ENCODE data around the gene SLC45A2.

The SLC45A2 gene

DNA sequence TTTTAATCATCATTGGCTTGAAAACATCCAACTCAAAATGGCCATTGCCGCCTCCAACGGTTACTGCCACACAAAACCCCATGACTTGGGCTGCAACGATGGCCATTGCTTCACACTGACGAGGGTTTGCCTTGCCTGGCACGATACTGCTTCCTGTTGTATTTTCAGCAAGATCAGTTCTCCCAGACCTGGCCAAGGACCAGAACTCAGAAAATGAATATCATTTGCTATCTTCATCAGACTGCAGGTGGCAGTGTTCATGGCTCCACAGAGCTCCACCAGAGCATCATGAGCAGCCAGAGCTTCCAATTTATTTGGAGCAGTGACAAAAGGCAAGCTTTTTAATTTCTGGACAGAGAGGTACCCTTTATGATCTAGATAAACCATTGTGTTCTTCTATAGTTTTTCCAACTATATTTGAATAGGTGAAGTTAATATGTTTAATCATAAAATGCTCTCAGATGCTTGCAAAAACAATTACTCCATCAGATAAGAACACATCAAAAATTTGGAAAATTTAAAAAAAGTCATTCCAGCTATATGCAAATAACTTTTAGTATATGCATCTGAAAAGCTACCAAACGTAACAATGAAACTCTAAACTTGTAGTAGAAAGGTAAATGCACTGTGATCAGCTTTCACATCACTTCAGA, 13.0 kb upstream of the SLC45A2 start:
- Histone ChIP-seq H3K4me3 (ENCODE audit: low read length in 2 of 2) (no peak overlapping the region), H3K27ac (ENCODE audit: low read depth in 2 of 2, low read length in 2 of 2) (no peak overlapping the region), H3K9me3 (ENCODE audit: control insufficient read depth in 2 of 2, low read length in 2 of 2) (no peaks in the 10 kb centered on the region), H3K4me1 (ENCODE audit: control insufficient read depth in 2 of 2, insufficient read depth in 2 of 2, low read length in 2 of 2) (no peaks in the 10 kb centered on the region), H3K36me3 (ENCODE audit: control insufficient read depth in 2 of 2, insufficient read depth in 2 of 2, low read length in 2 of 2) (peaks cover 11 to 24% of the 10 kb centered on the region in 2 donors), H3K27me3 (ENCODE audit: control insufficient read depth in 2 of 2, insufficient read depth in 2 of 2, low read length in 2 of 2) (no peaks in the 10 kb centered on the region), H3K9ac (ENCODE audit: low read depth in 1 of 2, low read length in 2 of 2) (no peak overlapping the region)

DNA sequence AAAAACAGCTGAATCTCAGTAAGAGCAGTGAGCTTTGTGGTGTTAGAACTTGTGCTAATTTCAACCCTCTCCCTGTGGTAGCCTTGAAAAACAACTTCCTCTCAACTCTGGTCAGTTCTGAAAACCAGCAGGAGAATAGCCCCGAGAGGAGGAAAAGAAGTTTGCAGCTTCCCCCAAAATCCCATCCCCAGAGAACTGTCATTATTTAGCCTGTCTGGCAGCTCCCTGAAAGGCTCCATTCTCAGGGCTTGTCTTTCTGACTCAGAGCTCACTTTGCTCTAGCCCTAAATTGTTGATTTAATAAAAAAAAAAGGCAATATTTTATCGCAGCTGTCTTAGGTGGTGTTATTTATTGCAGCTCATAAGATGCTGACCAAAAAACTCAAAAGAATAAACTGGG, 11.4 kb upstream of the SLC45A2 start:
- Histone ChIP-seq H3K36me3 (ENCODE audit: control insufficient read depth in 2 of 2, insufficient read depth in 2 of 2, low read length in 2 of 2) (peaks cover 11 to 29% of the 10 kb centered on the region in 2 donors), H3K27me3 (ENCODE audit: control insufficient read depth in 2 of 2, insufficient read depth in 2 of 2, low read length in 2 of 2) (no peaks in the 10 kb centered on the region), H3K27ac (ENCODE audit: low read depth in 2 of 2, low read length in 2 of 2) (no peak overlapping the region), H3K4me1 (ENCODE audit: control insufficient read depth in 2 of 2, insufficient read depth in 2 of 2, low read length in 2 of 2) (no peaks in the 10 kb centered on the region), H3K9ac (ENCODE audit: low read depth in 1 of 2, low read length in 2 of 2) (no peak overlapping the region), H3K4me3 (ENCODE audit: low read length in 2 of 2) (no peak overlapping the region), H3K9me3 (ENCODE audit: control insufficient read depth in 2 of 2, low read length in 2 of 2) (no peaks in the 10 kb centered on the region)

DNA sequence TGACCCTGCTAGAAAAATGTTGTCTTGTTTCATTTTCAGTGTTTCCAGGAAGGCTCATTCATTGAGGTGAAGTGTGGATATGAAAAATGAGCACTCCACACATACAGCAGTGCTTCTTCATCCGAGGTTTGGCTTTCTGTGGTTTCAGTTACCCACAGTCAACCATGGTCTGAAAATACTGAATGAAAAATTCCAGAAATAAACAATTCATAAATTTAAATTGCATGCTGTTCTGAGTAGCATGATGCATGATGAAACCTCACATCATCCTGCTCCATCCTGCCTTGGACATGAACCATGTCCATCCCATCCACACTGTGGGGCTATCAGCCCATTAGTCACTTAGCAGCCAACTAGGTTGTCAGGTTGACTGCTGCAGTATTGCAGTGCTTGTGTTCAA, 10.4 kb upstream of the SLC45A2 start:
- H3K27me3 ChIP-seq (ENCODE audit: control insufficient read depth in 2 of 2, insufficient read depth in 2 of 2, low read length in 2 of 2), result no peaks in the 10 kb centered on the region
- peaks cover 11 to 30% of the 10 kb centered on the region in 2 donors for H3K36me3 ChIP-seq (ENCODE audit: control insufficient read depth in 2 of 2, insufficient read depth in 2 of 2, low read length in 2 of 2)
- H3K9ac ChIP-seq (ENCODE audit: low read depth in 1 of 2, low read length in 2 of 2), result no peak overlapping the region
- H3K27ac ChIP-seq (ENCODE audit: low read depth in 2 of 2, low read length in 2 of 2), result no peak overlapping the region
- H3K9me3 ChIP-seq (ENCODE audit: control insufficient read depth in 2 of 2, low read length in 2 of 2), result no peaks in the 10 kb centered on the region
- H3K4me3 ChIP-seq (ENCODE audit: low read length in 2 of 2), result no peak overlapping the region
- no peaks in the 10 kb centered on the region for H3K4me1 ChIP-seq (ENCODE audit: control insufficient read depth in 2 of 2, insufficient read depth in 2 of 2, low read length in 2 of 2)

DNA sequence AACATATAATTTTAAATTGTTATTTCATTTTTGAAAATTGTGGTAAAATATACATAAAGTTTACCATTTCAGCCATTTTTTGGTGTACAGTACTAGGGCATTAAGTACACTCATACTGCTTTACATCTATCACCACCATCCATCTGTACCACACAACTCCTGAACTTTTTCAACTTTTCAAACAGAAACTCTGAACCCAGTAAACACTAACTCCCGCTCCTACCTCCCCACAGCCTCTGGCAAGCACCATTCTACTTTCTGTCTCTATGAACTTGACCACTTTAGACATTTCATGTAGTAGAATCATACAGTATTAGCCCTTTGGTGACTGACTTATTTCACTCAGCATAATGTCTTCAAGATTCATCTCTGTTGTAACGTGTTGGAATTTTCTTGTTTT, 8.4 kb upstream of the SLC45A2 start:
- Histone ChIP-seq H3K4me1 (ENCODE audit: control insufficient read depth in 2 of 2, insufficient read depth in 2 of 2, low read length in 2 of 2) (no peaks in the 10 kb centered on the region), H3K9me3 (ENCODE audit: control insufficient read depth in 2 of 2, low read length in 2 of 2) (no peaks in the 10 kb centered on the region), H3K4me3 (ENCODE audit: low read length in 2 of 2) (no peak overlapping the region), H3K27ac (ENCODE audit: low read depth in 2 of 2, low read length in 2 of 2) (no peak overlapping the region), H3K36me3 (ENCODE audit: control insufficient read depth in 2 of 2, insufficient read depth in 2 of 2, low read length in 2 of 2) (peaks cover 20 to 37% of the 10 kb centered on the region in 2 donors), H3K9ac (ENCODE audit: low read depth in 1 of 2, low read length in 2 of 2) (no peak overlapping the region), H3K27me3 (ENCODE audit: control insufficient read depth in 2 of 2, insufficient read depth in 2 of 2, low read length in 2 of 2) (no peaks in the 10 kb centered on the region)

DNA sequence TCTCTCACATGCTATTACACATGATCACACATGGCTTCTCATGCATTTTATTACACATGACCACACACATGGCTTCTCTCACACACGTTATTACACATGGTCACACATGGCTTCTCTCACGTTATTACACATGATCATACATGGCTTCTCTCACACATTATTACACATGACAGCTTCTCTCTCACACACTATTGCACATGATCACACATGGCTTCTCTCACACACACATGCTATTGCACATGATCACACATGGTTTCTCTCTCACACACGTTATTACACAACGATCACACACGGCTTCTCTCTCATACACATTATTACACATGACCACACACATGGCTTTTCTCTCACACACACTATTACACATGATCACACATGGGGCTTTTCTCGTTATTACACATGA, 954 bp upstream of the SLC45A2 start:
- Histone ChIP-seq H3K9ac (ENCODE audit: low read depth in 1 of 2, low read length in 2 of 2) (no peak overlapping the region), H3K27me3 (ENCODE audit: control insufficient read depth in 2 of 2, insufficient read depth in 2 of 2, low read length in 2 of 2) (no peaks in the 10 kb centered on the region), H3K4me3 (ENCODE audit: low read length in 2 of 2) (no peak overlapping the region), H3K9me3 (ENCODE audit: control insufficient read depth in 2 of 2, low read length in 2 of 2) (no peaks in the 10 kb centered on the region), H3K36me3 (ENCODE audit: control insufficient read depth in 2 of 2, insufficient read depth in 2 of 2, low read length in 2 of 2) (peaks cover 23 to 26% of the 10 kb centered on the region in 2 donors), H3K4me1 (ENCODE audit: control insufficient read depth in 2 of 2, insufficient read depth in 2 of 2, low read length in 2 of 2) (no peaks in the 10 kb centered on the region), H3K27ac (ENCODE audit: low read depth in 2 of 2, low read length in 2 of 2) (no peak overlapping the region)

DNA sequence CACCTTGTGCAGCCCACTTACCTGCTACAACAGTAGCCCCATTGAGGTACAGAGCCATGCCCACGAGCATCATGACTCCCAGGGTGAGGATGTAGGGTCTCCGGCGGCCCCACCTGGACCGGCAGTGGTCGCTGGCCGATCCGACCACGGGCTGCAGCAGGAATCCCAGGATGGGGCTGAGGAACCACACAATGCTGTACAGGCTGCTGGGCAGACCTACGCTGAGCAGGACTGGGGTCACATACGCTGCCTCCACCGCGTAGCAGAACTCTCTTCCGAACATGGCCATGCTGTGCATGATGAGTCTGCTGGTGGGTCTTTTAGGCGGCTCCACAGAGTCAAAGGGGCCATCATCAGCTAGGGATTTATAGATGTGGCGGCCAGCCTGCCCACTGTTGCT, 315 bp downstream of the SLC45A2 start:
- peaks cover 20 to 22% of the 10 kb centered on the region in 2 donors for H3K36me3 ChIP-seq (ENCODE audit: control insufficient read depth in 2 of 2, insufficient read depth in 2 of 2, low read length in 2 of 2)
- H3K9ac ChIP-seq (ENCODE audit: low read depth in 1 of 2, low read length in 2 of 2), result no peak overlapping the region
- no peaks in the 10 kb centered on the region for H3K27me3 ChIP-seq (ENCODE audit: control insufficient read depth in 2 of 2, insufficient read depth in 2 of 2, low read length in 2 of 2)
- H3K27ac ChIP-seq (ENCODE audit: low read depth in 2 of 2, low read length in 2 of 2), result no peak overlapping the region
- no peak overlapping the region for H3K4me3 ChIP-seq (ENCODE audit: low read length in 2 of 2)
- H3K9me3 ChIP-seq (ENCODE audit: control insufficient read depth in 2 of 2, low read length in 2 of 2), result no peaks in the 10 kb centered on the region
- no peaks in the 10 kb centered on the region for H3K4me1 ChIP-seq (ENCODE audit: control insufficient read depth in 2 of 2, insufficient read depth in 2 of 2, low read length in 2 of 2)

DNA sequence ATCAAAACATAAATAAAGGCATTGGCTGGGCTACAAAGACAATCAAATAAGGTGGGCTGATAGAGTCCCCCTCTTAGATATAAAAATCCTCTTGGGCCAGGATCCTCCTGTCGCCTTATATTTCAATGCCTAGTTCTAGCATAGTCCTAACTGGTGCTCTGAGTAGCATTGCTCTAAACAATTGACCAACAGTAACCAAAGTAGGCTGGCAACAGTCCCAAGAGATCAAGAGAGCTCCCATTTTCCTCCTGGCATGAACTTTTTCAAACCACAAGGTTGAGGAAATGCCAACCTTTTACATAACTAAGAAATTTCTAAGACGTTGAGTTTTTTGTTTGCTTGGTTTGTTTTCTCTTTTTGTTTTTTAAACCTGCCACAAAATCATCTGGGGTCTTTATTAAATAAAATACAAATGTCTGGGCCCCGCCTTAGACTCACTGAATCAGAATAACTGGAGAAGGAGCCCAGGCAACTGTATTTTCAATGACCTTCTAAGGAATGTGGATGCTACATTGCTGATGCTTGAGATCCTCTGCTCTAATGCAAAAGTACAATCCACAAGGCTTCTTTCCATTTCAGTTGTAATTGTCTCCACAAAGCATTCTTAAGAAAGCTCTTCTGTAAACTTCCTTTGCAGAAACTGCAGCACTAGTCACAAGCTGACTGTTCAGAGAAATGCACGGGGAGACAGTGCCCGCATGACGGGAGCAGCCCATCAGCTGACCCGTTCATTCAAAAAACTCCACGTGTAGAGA, 2.9 kb downstream of the SLC45A2 start:
- Histone ChIP-seq H3K36me3 (ENCODE audit: control insufficient read depth in 2 of 2, insufficient read depth in 2 of 2, low read length in 2 of 2) (peaks cover 0 to 1% of the 10 kb centered on the region in 2 donors), H3K27me3 (ENCODE audit: control insufficient read depth in 2 of 2, insufficient read depth in 2 of 2, low read length in 2 of 2) (no peaks in the 10 kb centered on the region), H3K4me1 (ENCODE audit: control insufficient read depth in 2 of 2, insufficient read depth in 2 of 2, low read length in 2 of 2) (no peaks in the 10 kb centered on the region), H3K4me3 (ENCODE audit: low read length in 2 of 2) (no peak overlapping the region), H3K9ac (ENCODE audit: low read depth in 1 of 2, low read length in 2 of 2) (no peak overlapping the region), H3K27ac (ENCODE audit: low read depth in 2 of 2, low read length in 2 of 2) (no peak overlapping the region), H3K9me3 (ENCODE audit: control insufficient read depth in 2 of 2, low read length in 2 of 2) (no peaks in the 10 kb centered on the region)

DNA sequence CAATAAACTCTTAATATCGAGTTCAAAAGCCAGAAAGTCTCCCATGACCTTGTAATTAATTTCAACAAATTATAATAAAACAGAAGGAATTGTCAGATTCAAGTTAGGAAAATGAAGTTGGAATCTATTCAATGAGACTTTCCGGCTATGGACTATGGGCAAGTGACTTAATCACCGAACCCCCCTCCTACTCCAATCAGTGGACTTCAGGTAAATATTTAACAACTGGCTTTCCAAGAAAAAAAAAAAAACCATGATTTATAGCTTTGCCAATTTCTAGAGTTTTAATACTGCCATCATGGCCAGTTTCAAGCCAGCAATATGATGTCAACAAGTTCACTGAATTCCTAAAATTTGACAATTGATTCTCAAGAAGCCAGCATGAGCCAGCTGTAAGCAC, 4.5 kb downstream of the SLC45A2 start:
- H3K36me3 ChIP-seq (ENCODE audit: control insufficient read depth in 2 of 2, insufficient read depth in 2 of 2, low read length in 2 of 2), result no peaks in the 10 kb centered on the region
- no peak overlapping the region for H3K4me3 ChIP-seq (ENCODE audit: low read length in 2 of 2)
- no peak overlapping the region for H3K9ac ChIP-seq (ENCODE audit: low read depth in 1 of 2, low read length in 2 of 2)

DNA sequence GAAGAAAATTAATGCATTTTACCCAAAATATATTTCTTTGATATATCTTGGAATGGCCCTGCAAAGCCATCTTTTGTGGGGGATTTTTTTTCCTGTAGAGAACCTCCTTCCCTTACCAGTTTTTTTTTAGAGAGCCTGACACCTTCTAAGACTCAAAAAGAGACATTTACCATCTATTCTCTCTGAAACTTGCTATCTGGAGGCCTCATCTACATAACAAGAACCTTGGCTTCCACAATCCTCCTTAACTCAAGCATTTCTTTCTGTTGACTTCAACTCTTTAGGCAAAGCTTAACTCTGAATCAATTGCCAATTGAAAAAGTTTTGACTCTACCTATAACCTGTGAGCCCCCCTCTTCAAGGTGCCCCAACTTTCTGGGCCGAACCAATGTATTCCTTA, 6.2 kb downstream of the SLC45A2 start:
- Histone ChIP-seq H3K9ac (ENCODE audit: low read depth in 1 of 2, low read length in 2 of 2) (no peak overlapping the region), H3K4me1 (ENCODE audit: control insufficient read depth in 2 of 2, insufficient read depth in 2 of 2, low read length in 2 of 2) (no peaks in the 10 kb centered on the region)

More for the DNA sequence above, 4.5 kb downstream of the SLC45A2 start:
- Histone ChIP-seq H3K4me1 (ENCODE audit: control insufficient read depth in 2 of 2, insufficient read depth in 2 of 2, low read length in 2 of 2) (no peaks in the 10 kb centered on the region), H3K27ac (ENCODE audit: low read depth in 2 of 2, low read length in 2 of 2) (no peak overlapping the region), H3K27me3 (ENCODE audit: control insufficient read depth in 2 of 2, insufficient read depth in 2 of 2, low read length in 2 of 2) (no peaks in the 10 kb centered on the region), H3K9me3 (ENCODE audit: control insufficient read depth in 2 of 2, low read length in 2 of 2) (no peaks in the 10 kb centered on the region)

DNA sequence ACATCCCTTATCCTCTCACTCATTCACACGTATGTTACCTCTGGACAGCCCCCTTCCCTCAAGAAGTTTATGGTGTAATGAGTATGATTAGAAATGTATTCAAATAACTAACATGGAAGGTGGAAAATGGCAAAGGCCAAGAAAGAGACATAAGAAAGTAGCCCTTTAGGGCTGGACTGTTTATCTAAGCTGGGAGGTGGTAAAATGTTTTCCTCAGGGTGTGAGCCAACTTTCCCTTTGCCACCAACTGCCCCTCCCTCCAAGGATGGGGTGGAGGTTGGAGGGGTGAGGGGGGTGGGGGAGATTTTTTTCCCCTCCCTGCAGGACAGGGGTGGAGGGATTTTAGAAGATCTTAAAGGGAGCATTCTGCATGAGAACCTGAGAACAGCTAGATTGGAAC, 8.2 kb downstream of the SLC45A2 start:
- no peaks in the 10 kb centered on the region for H3K4me1 ChIP-seq (ENCODE audit: control insufficient read depth in 2 of 2, insufficient read depth in 2 of 2, low read length in 2 of 2)
- H3K36me3 ChIP-seq (ENCODE audit: control insufficient read depth in 2 of 2, insufficient read depth in 2 of 2, low read length in 2 of 2), result no peaks in the 10 kb centered on the region
- H3K9me3 ChIP-seq (ENCODE audit: control insufficient read depth in 2 of 2, low read length in 2 of 2), result no peaks in the 10 kb centered on the region
- no peak overlapping the region for H3K27ac ChIP-seq (ENCODE audit: low read depth in 2 of 2, low read length in 2 of 2)
- H3K4me3 ChIP-seq (ENCODE audit: low read length in 2 of 2), result no peak overlapping the region
- no peaks in the 10 kb centered on the region for H3K27me3 ChIP-seq (ENCODE audit: control insufficient read depth in 2 of 2, insufficient read depth in 2 of 2, low read length in 2 of 2)
- no peak overlapping the region for H3K9ac ChIP-seq (ENCODE audit: low read depth in 1 of 2, low read length in 2 of 2)

More for the DNA sequence above, 6.2 kb downstream of the SLC45A2 start:
- H3K36me3 ChIP-seq (ENCODE audit: control insufficient read depth in 2 of 2, insufficient read depth in 2 of 2, low read length in 2 of 2), result no peaks in the 10 kb centered on the region
- H3K27me3 ChIP-seq (ENCODE audit: control insufficient read depth in 2 of 2, insufficient read depth in 2 of 2, low read length in 2 of 2), result no peaks in the 10 kb centered on the region
- H3K4me3 ChIP-seq (ENCODE audit: low read length in 2 of 2), result no peak overlapping the region
- H3K27ac ChIP-seq (ENCODE audit: low read depth in 2 of 2, low read length in 2 of 2), result no peak overlapping the region
- no peaks in the 10 kb centered on the region for H3K9me3 ChIP-seq (ENCODE audit: control insufficient read depth in 2 of 2, low read length in 2 of 2)

Data from mucosa of rectum (tissue), 2 donors.